HepG2 (cell line): ENCODE data around the gene IQCE. TPM values are rescaled to one million over a fixed set of nuclear protein-coding genes. Genes with fewer than 3 reads are reported as not detected.

Experiments
- BCLAF1 ChIP-seq: fragments of 450-650 bp; IDR thresholded peaks from 2 replicates; pipeline ENCODE4 v1.6.1; 2017; ENCODE audit warnings: mild to moderate bottlenecking
- DMTF1 ChIP-seq: sonication (generic); formaldehyde crosslinking; IDR thresholded peaks from 2 replicates; pipeline ENCODE4 v1.4.0; 2020; ENCODE audit warnings: mild to moderate bottlenecking, missing genetic modification reagents
- HES4 ChIP-seq: sonication (generic); formaldehyde crosslinking; IDR thresholded peaks from 2 replicates; pipeline ENCODE4 v1.9.0; 2021; ENCODE audit warnings: mild to moderate bottlenecking, missing genetic modification reagents, borderline replicate concordance
- HNRNPLL ChIP-seq: fragments of 200-400 bp; formaldehyde crosslinking; IDR thresholded peaks from 2 replicates; pipeline ENCODE4 v1.6.1; 2017; ENCODE audit warnings: mild to moderate bottlenecking, low read depth, low read length; ENCODE audit not compliant: poor library complexity, severe bottlenecking
- KLF6 ChIP-seq: IDR thresholded peaks from 2 replicates; pipeline ENCODE4 v1.8.0; 2016; ENCODE audit warnings: missing biosample characterization, missing genetic modification reagents
- NCOR1 ChIP-seq: fragments of 200-600 bp; sonication (generic); IDR thresholded peaks from 2 replicates; pipeline ENCODE4 v1.7.0; 2017; ENCODE audit warnings: antibody characterized with exemption, low read length, borderline replicate concordance
- NONO ChIP-seq, 2 experiments: fragments of 450-650 bp in 1 of 2; sonication (generic) in 1 of 2; formaldehyde crosslinking in 1 of 2; IDR thresholded peaks in 1 of 2; conservative IDR thresholded peaks in 1 of 2; 2 replicates each; pipeline versions ENCODE4 v1.6.1 to v1.8.0; 2017 to 2022; ENCODE audit warnings: mild to moderate bottlenecking in 1 of 2, missing genetic modification reagents in 1 of 2, moderate library complexity in 1 of 2
- RBAK ChIP-seq: sonication (generic); formaldehyde crosslinking; IDR thresholded peaks from 2 replicates; pipeline ENCODE4 v1.5.1; 2020; ENCODE audit warnings: mild to moderate bottlenecking, missing genetic modification reagents
- RFXANK ChIP-seq: IDR thresholded peaks from 2 replicates; pipeline ENCODE4 v1.6.1; 2016
- SAFB2 ChIP-seq: sonication (generic); formaldehyde crosslinking; IDR thresholded peaks from 2 replicates; pipeline ENCODE4 v1.5.1; 2020; ENCODE audit warnings: missing genetic modification reagents, low read depth, mild to moderate bottlenecking, borderline replicate concordance
- ZBTB20 ChIP-seq: sonication (generic); formaldehyde crosslinking; IDR thresholded peaks from 2 replicates; pipeline ENCODE4 v1.8.1; 2023; ENCODE audit warnings: missing genetic modification reagents, low read depth, mild to moderate bottlenecking, borderline replicate concordance
- ZNF224 ChIP-seq: sonication (generic); formaldehyde crosslinking; IDR thresholded peaks from 2 replicates; pipeline ENCODE4 v1.5.0; 2020; ENCODE audit warnings: mild to moderate bottlenecking, missing genetic modification reagents
- ZNF274 ChIP-seq: sonication (generic); formaldehyde crosslinking; IDR thresholded peaks from 2 replicates; pipeline ENCODE4 v1.5.1; 2020; ENCODE audit warnings: mild to moderate bottlenecking, missing genetic modification reagents
- ZNF30 ChIP-seq: sonication (generic); formaldehyde crosslinking; IDR thresholded peaks from 2 replicates; pipeline ENCODE4 v1.5.0; 2020; ENCODE audit warnings: mild to moderate bottlenecking, missing genetic modification reagents
- ZNF512 ChIP-seq: sonication (generic); formaldehyde crosslinking; IDR thresholded peaks from 2 replicates; pipeline ENCODE4 v1.4.0; 2020; ENCODE audit warnings: mild to moderate bottlenecking, missing genetic modification reagents
- ZNF687 ChIP-seq: sonication (generic); formaldehyde crosslinking; IDR thresholded peaks from 2 replicates; pipeline ENCODE4 v1.5.1; 2020; ENCODE audit warnings: mild to moderate bottlenecking, missing genetic modification reagents, moderate library complexity
- ZNF713 ChIP-seq: sonication (generic); formaldehyde crosslinking; IDR thresholded peaks from 2 replicates; pipeline ENCODE4 v1.4.0; 2020; ENCODE audit warnings: mild to moderate bottlenecking, missing genetic modification reagents
- polyA plus RNA-seq, 8 experiments: library from polyadenylated mRNA; depleted of rRNA in 3 of 8; stranded (reverse) in 7 of 8; unstranded in 1 of 8; fragments of >200 nt; fragmentation: Illumina TruSeq in 4 of 8; extraction: Trizol in 4 of 8; gene quantifications; 2 replicates each; pipeline versions ENCODE4 v1.2.1 to v1.2.3, GENCODE V29; 2011 to 2016; ENCODE audit warnings: low read depth in 4 of 8, missing spikeins in 1 of 8, mixed read lengths in 1 of 8; ENCODE audit not compliant: insufficient read depth in 1 of 8
- total RNA-seq, 5 experiments: library from RNA; depleted of rRNA; stranded (reverse); fragments of >200 nt; fragmentation: Illumina TruSeq; extraction: Trizol; gene quantifications; 2 replicates each; pipeline ENCODE4 v1.2.3, GENCODE V29; 2016; ENCODE audit warnings: low read depth in 1 of 5

Gene IQCE
- total and polyA plus RNA-seq, 2 of the 13 experiments (the other 11 are each of a cell fraction or from before 2014, with no cell fraction given) = 1.5 to 2.5 TPM

GRCh38 chr7:2629746-2630681, 71.2 kb downstream of the IQCE start (continued):
- TF ChIP-seq HES4 (CRISPR knock-in tag) (no peak), KLF6 (CRISPR knock-in tag) (no peak), SAFB2 (no peak), RFXANK (CRISPR knock-in tag) (no peak), ZNF713 (no peak), DMTF1 (CRISPR knock-in tag) (no peak), NONO (IDR thresholded peaks at IDR 0.05) (no peak), NONO (CRISPR knock-in tag; conservative IDR thresholded peaks at IDR 0.05) (peak; percentile 29; the same call in 1 of the 2 replicates), ZBTB20 (0 out of 2 replicates have a peak, but pooled peaks have one; percentile 8), NCOR1 (no peak), ZNF224 (CRISPR knock-in tag) (0 out of 2 replicates have a peak, but pooled peaks have one; percentile 16), HNRNPLL (no peak), ZNF512 (CRISPR knock-in tag) (no peak), ZNF30 (CRISPR knock-in tag) (no peak), ZNF687 (peak; percentile 94), BCLAF1 (no peak), RBAK (CRISPR knock-in tag) (no peak), ZNF274 (CRISPR knock-in tag) (0 out of 2 replicates have a peak, but pooled peaks have one; percentile 25)
